SKM-1 (cell line): ENCODE measurements around the gene HEMK1.

ENCODE experiments used
- DNase-seq: peaks from one replicate; lab custom pipeline; 2025; ENCODE audit not compliant: unreplicated experiment; lab: John Stamatoyannopoulos, UW

The HEMK1 gene

GRCh38 chr3:50612970-50613846 lies 43.9 kb downstream of the HEMK1 start:
- DNase-seq, result no peak

GRCh38 chr3:50615190-50615589 lies 45.9 kb downstream of the HEMK1 start:
- DNase-seq, result no peak

GRCh38 chr3:50616003-50616769 lies 46.9 kb downstream of the HEMK1 start:
- DNase-seq, result peak; percentile 80

- peak; percentile 83 for DNase-seq
Measured at GRCh38 chr3:50616770-50617095, 47.4 kb downstream of the HEMK1 start.

- DNase-seq, result no peak
Measured at GRCh38 chr3:50617096-50617791, 47.9 kb downstream of the HEMK1 start, which contains the start of gene MAPKAPK3. MAPKAPK3 (plus strand) TSS chr3:50617151; CDS start chr3:50617566, 415 bp downstream.

- DNase-seq, result no peak
Measured at GRCh38 chr3:50617911-50618481, 48.7 kb downstream of the HEMK1 start.

- peak; percentile 97 for DNase-seq
Measured at GRCh38 chr3:50620420-50620819, 51.1 kb downstream of the HEMK1 start.

GRCh38 chr3:50620820-50621219 lies 51.5 kb downstream of the HEMK1 start:
- DNase-seq, result no peak

GRCh38 chr3:50622881-50623280 lies 53.6 kb downstream of the HEMK1 start:
- DNase-seq, result no peak

GRCh38 chr3:50623840-50624474 lies 54.6 kb downstream of the HEMK1 start:
- no peak for DNase-seq

GRCh38 chr3:50624634-50625033 lies 55.3 kb downstream of the HEMK1 start:
- no peak for DNase-seq

- DNase-seq, result no peak
Measured at GRCh38 chr3:50625231-50626182, 56.2 kb downstream of the HEMK1 start.

- DNase-seq, result no peak
Measured at GRCh38 chr3:50626401-50626800, 57.1 kb downstream of the HEMK1 start.

- DNase-seq, result no peak
Measured at GRCh38 chr3:50627407-50628051, 58.2 kb downstream of the HEMK1 start.

- no peak for DNase-seq
Measured at GRCh38 chr3:50628601-50629000, 59.3 kb downstream of the HEMK1 start.

GRCh38 chr3:50630394-50630793 lies 61.1 kb downstream of the HEMK1 start:
- no peak for DNase-seq

- no peak for DNase-seq
Measured at GRCh38 chr3:50630877-50631276, 61.6 kb downstream of the HEMK1 start.

- peak; percentile 62 for DNase-seq
Measured at GRCh38 chr3:50632450-50632849, 63.1 kb downstream of the HEMK1 start.

GRCh38 chr3:50633230-50633790 lies 64.0 kb downstream of the HEMK1 start:
- no peak for DNase-seq
